ENCODE results near the gene SLC15A3.

GRCh38 chr11:60916669-60917206, 35.2 kb downstream of the SLC15A3 start:
- no peak for TF ChIP-seq CTCF (IDR thresholded peaks at IDR 0.05 in 8 of 11, conservative IDR thresholded peaks at IDR 0.05 in 3 of 11)
- TF ChIP-seq POLR2AphosphoS5 (IDR thresholded peaks at IDR 0.05) = no peak
- no peak for TF ChIP-seq POLR2A (IDR thresholded peaks at IDR 0.05)
